ENCODE data around the gene EHBP1L1.

EHBP1L1 gene

GRCh38 chr11:65542738-65543390 is 33.0 kb upstream of the EHBP1L1 start:
- Histone ChIP-seq H2BK5ac (ENCODE audit: low read depth, low read length, poor library complexity, severe bottlenecking) (no peak overlapping the region), H2AK5ac (ENCODE audit: low read length, severe bottlenecking) (no peak overlapping the region), H3K23ac (ENCODE audit: low read length in 2 of 2) (no peak overlapping the region), H3K27me3 (ENCODE audit: control insufficient read depth in 1 of 2, insufficient read depth in 1 of 2, low read length in 2 of 2) (no peaks in the 10 kb centered on the region), H3K4ac (ENCODE audit: low read depth in 1 of 2, low read length in 2 of 2) (no peak overlapping the region), H2AFZ (ENCODE audit: low read depth, low read length) (no peak overlapping the region), H2BK15ac (ENCODE audit: low read depth, poor library complexity, severe bottlenecking) (no peak overlapping the region), H3K36me3 (ENCODE audit: control insufficient read depth in 1 of 2, insufficient read depth in 2 of 2, low read depth in 1 of 2, low read length in 2 of 2) (peaks cover 57 to 65% of the 10 kb centered on the region in 2 experiments), H2BK12ac (ENCODE audit: low read length in 2 of 2) (no peak overlapping the region), H3K9me3 (ENCODE audit: control insufficient read depth, low read length) (no peaks in the 10 kb centered on the region), H3K9ac (ENCODE audit: low read length) (no peak overlapping the region), H3K4me1 (ENCODE audit: control insufficient read depth, insufficient read depth, low read depth, low read length) (peaks cover 33% of the 10 kb centered on the region), H4K8ac (ENCODE audit: low read length) (no peak overlapping the region), H2BK120ac (ENCODE audit: low read depth, low read length) (no peak overlapping the region), H4K91ac (ENCODE audit: low read length) (no peak overlapping the region), H3K14ac (ENCODE audit: low read length in 2 of 2) (no peak overlapping the region), H3K4me3 (ENCODE audit: insufficient read depth in 1 of 2, low read depth in 1 of 2, low read length in 2 of 2) (no peak overlapping the region), H3K18ac (ENCODE audit: low read depth in 1 of 2, low read length in 2 of 2) (no peak overlapping the region), H3K27ac (ENCODE audit: low read length, poor library complexity, severe bottlenecking) (no peak overlapping the region), H3K4me2 (ENCODE audit: low read length, poor library complexity, severe bottlenecking) (no peak overlapping the region), H3K79me1 (replicated peaks; ENCODE audit: low read length, poor library complexity, severe bottlenecking) (peaks cover 3% of the 10 kb centered on the region)
- WGBS: over 99% methylated on average over 3 of the region's 3 CpGs
- DNase-seq: no peak

GRCh38 chr11:65545853-65546216 is 30.0 kb upstream of the EHBP1L1 start:
- Histone ChIP-seq H2BK120ac (ENCODE audit: low read depth, low read length) (no peak overlapping the region), H2BK15ac (ENCODE audit: low read depth, poor library complexity, severe bottlenecking) (no peak overlapping the region), H3K79me1 (replicated peaks; ENCODE audit: low read length, poor library complexity, severe bottlenecking) (no peaks in the 10 kb centered on the region), H4K8ac (ENCODE audit: low read length) (no peak overlapping the region), H3K18ac (ENCODE audit: low read depth in 1 of 2, low read length in 2 of 2) (no peak overlapping the region), H3K23ac (ENCODE audit: low read length in 2 of 2) (peak overlapping the region in 1 of 2 experiments; percentile 42), H3K9ac (ENCODE audit: low read length) (no peak overlapping the region), H3K27ac (ENCODE audit: low read length, poor library complexity, severe bottlenecking) (no peak overlapping the region), H2BK5ac (ENCODE audit: low read depth, low read length, poor library complexity, severe bottlenecking) (no peak overlapping the region), H2BK12ac (ENCODE audit: low read length in 2 of 2) (no peak overlapping the region), H2AFZ (ENCODE audit: low read depth, low read length) (no peak overlapping the region), H3K4me1 (ENCODE audit: control insufficient read depth, insufficient read depth, low read depth, low read length) (peaks cover 16% of the 10 kb centered on the region), H4K91ac (ENCODE audit: low read length) (no peak overlapping the region), H2AK5ac (ENCODE audit: low read length, severe bottlenecking) (no peak overlapping the region), H3K36me3 (ENCODE audit: control insufficient read depth in 1 of 2, insufficient read depth in 2 of 2, low read depth in 1 of 2, low read length in 2 of 2) (peaks cover 60 to 69% of the 10 kb centered on the region in 2 experiments), H3K4ac (ENCODE audit: low read depth in 1 of 2, low read length in 2 of 2) (no peak overlapping the region), H3K9me3 (ENCODE audit: control insufficient read depth, low read length) (no peaks in the 10 kb centered on the region), H3K14ac (ENCODE audit: low read length in 2 of 2) (no peak overlapping the region), H3K4me3 (ENCODE audit: insufficient read depth in 1 of 2, low read depth in 1 of 2, low read length in 2 of 2) (no peak overlapping the region), H3K4me2 (ENCODE audit: low read length, poor library complexity, severe bottlenecking) (no peak overlapping the region), H3K27me3 (ENCODE audit: control insufficient read depth in 1 of 2, insufficient read depth in 1 of 2, low read length in 2 of 2) (no peaks in the 10 kb centered on the region)
- no peak for DNase-seq
- WGBS: 75% methylated on average over 4 of the region's 4 CpGs

- Histone ChIP-seq H3K27ac (ENCODE audit: low read length, poor library complexity, severe bottlenecking) (no peak overlapping the region), H2BK15ac (ENCODE audit: low read depth, poor library complexity, severe bottlenecking) (no peak overlapping the region), H3K23ac (ENCODE audit: low read length in 2 of 2) (no peak overlapping the region), H3K18ac (ENCODE audit: low read depth in 1 of 2, low read length in 2 of 2) (no peak overlapping the region), H3K4me2 (ENCODE audit: low read length, poor library complexity, severe bottlenecking) (peak overlapping the region; percentile 40), H2BK12ac (ENCODE audit: low read length in 2 of 2) (no peak overlapping the region), H2BK5ac (ENCODE audit: low read depth, low read length, poor library complexity, severe bottlenecking) (no peak overlapping the region), H3K9ac (ENCODE audit: low read length) (no peak overlapping the region), H3K36me3 (ENCODE audit: control insufficient read depth in 1 of 2, insufficient read depth in 2 of 2, low read depth in 1 of 2, low read length in 2 of 2) (peaks cover 61 to 75% of the 10 kb centered on the region in 2 experiments), H2BK120ac (ENCODE audit: low read depth, low read length) (no peak overlapping the region), H3K27me3 (ENCODE audit: control insufficient read depth in 1 of 2, insufficient read depth in 1 of 2, low read length in 2 of 2) (no peaks in the 10 kb centered on the region), H3K79me1 (replicated peaks; ENCODE audit: low read length, poor library complexity, severe bottlenecking) (peaks cover 2% of the 10 kb centered on the region), H3K4me1 (ENCODE audit: control insufficient read depth, insufficient read depth, low read depth, low read length) (peaks cover 14% of the 10 kb centered on the region), H2AFZ (ENCODE audit: low read depth, low read length) (no peak overlapping the region), H3K4me3 (ENCODE audit: insufficient read depth in 1 of 2, low read depth in 1 of 2, low read length in 2 of 2) (no peak overlapping the region), H3K14ac (ENCODE audit: low read length in 2 of 2) (no peak overlapping the region), H3K4ac (ENCODE audit: low read depth in 1 of 2, low read length in 2 of 2) (no peak overlapping the region), H2AK5ac (ENCODE audit: low read length, severe bottlenecking) (no peak overlapping the region), H4K8ac (ENCODE audit: low read length) (no peak overlapping the region), H4K91ac (ENCODE audit: low read length) (no peak overlapping the region), H3K9me3 (ENCODE audit: control insufficient read depth, low read length) (no peaks in the 10 kb centered on the region)
- WGBS: 5% methylated on average over 52 of the region's 64 CpGs
- peak; percentile 60 for DNase-seq
These were observed 29.5 kb upstream of the EHBP1L1 start for GRCh38 chr11:65546217-65546958.

GRCh38 chr11:65547446-65548125 is 28.3 kb upstream of the EHBP1L1 start:
- no peak overlapping the region for H3K4ac ChIP-seq (ENCODE audit: low read depth in 1 of 2, low read length in 2 of 2)
- DNase-seq: no peak
- H3K9ac ChIP-seq (ENCODE audit: low read length): no peak overlapping the region
- H4K8ac ChIP-seq (ENCODE audit: low read length): no peak overlapping the region
- H2BK15ac ChIP-seq (ENCODE audit: low read depth, poor library complexity, severe bottlenecking): no peak overlapping the region
- H3K4me2 ChIP-seq (ENCODE audit: low read length, poor library complexity, severe bottlenecking): no peak overlapping the region
- H2BK120ac ChIP-seq (ENCODE audit: low read depth, low read length): no peak overlapping the region
- no peak overlapping the region for H2AFZ ChIP-seq (ENCODE audit: low read depth, low read length)
- WGBS: 55% methylated on average over 52 of the region's 52 CpGs
- H3K14ac ChIP-seq (ENCODE audit: low read length in 2 of 2): no peak overlapping the region
- H3K36me3 ChIP-seq (ENCODE audit: control insufficient read depth in 1 of 2, insufficient read depth in 2 of 2, low read depth in 1 of 2, low read length in 2 of 2): peaks cover 72 to 78% of the 10 kb centered on the region in 2 experiments
- no peaks in the 10 kb centered on the region for H3K9me3 ChIP-seq (ENCODE audit: control insufficient read depth, low read length)
- H2BK5ac ChIP-seq (ENCODE audit: low read depth, low read length, poor library complexity, severe bottlenecking): no peak overlapping the region
- H3K27me3 ChIP-seq (ENCODE audit: control insufficient read depth in 1 of 2, insufficient read depth in 1 of 2, low read length in 2 of 2): no peaks in the 10 kb centered on the region
- no peak overlapping the region for H3K18ac ChIP-seq (ENCODE audit: low read depth in 1 of 2, low read length in 2 of 2)
- peaks cover 4% of the 10 kb centered on the region for H3K79me1 ChIP-seq (replicated peaks; ENCODE audit: low read length, poor library complexity, severe bottlenecking)
- no peak overlapping the region for H3K27ac ChIP-seq (ENCODE audit: low read length, poor library complexity, severe bottlenecking)
- no peak overlapping the region for H2AK5ac ChIP-seq (ENCODE audit: low read length, severe bottlenecking)
- H3K23ac ChIP-seq (ENCODE audit: low read length in 2 of 2): peak overlapping the region in 1 of 2 experiments; percentile 23
- H2BK12ac ChIP-seq (ENCODE audit: low read length in 2 of 2): no peak overlapping the region
- H3K4me3 ChIP-seq (ENCODE audit: insufficient read depth in 1 of 2, low read depth in 1 of 2, low read length in 2 of 2): no peak overlapping the region
- H4K91ac ChIP-seq (ENCODE audit: low read length): no peak overlapping the region
- peaks cover 14% of the 10 kb centered on the region for H3K4me1 ChIP-seq (ENCODE audit: control insufficient read depth, insufficient read depth, low read depth, low read length)

Measured in mesenchymal stem cell (in vitro differentiated cells and primary cell).